ENCODE measurements around the gene PLVAP. TPM values are rescaled to one million over a fixed set of nuclear protein-coding genes. Genes with fewer than 3 reads are reported as not detected.
A peak's percentile ranks its signal among the peaks of the same experiment; 100 is the strongest.

PLVAP gene
- total RNA-seq, 1 donor from 2014 or later = 0.12 TPM

- Mint-ChIP-seq H3K27ac (no peak overlapping the region), H3K27me3 (no peaks in the 10 kb centered on the region), H3K4me3 (ENCODE audit: low read depth) (no peak overlapping the region), H3K36me3 (ENCODE audit: insufficient read depth) (peaks cover 1% of the 10 kb centered on the region), H3K9me3 (ENCODE audit: low read depth) (no peaks in the 10 kb centered on the region), H3K4me1 (ENCODE audit: low read depth) (peaks cover 3% of the 10 kb centered on the region)
- no peak for TF ChIP-seq CTCF (IDR thresholded peaks at IDR 0.05; ENCODE audit: unreplicated experiment)
- DNase-seq (ENCODE audit: low spot score, unreplicated experiment) = no peak
Measured at GRCh38 chr19:17341845-17342244, 35.3 kb downstream of the PLVAP start.

GRCh38 chr19:17341386-17341785 lies 35.8 kb downstream of the PLVAP start:
- no peak overlapping the region for H3K27ac Mint-ChIP-seq
- H3K27me3 Mint-ChIP-seq = no peaks in the 10 kb centered on the region
- TF ChIP-seq CTCF (IDR thresholded peaks at IDR 0.05; ENCODE audit: unreplicated experiment) = no peak
- DNase-seq (ENCODE audit: low spot score, unreplicated experiment) = no peak
- H3K9me3 Mint-ChIP-seq (ENCODE audit: low read depth) = no peaks in the 10 kb centered on the region
- H3K36me3 Mint-ChIP-seq (ENCODE audit: insufficient read depth) = peaks cover 1% of the 10 kb centered on the region
- no peak overlapping the region for H3K4me3 Mint-ChIP-seq (ENCODE audit: low read depth)
- peaks cover 6% of the 10 kb centered on the region for H3K4me1 Mint-ChIP-seq (ENCODE audit: low read depth)

- TF ChIP-seq CTCF (IDR thresholded peaks at IDR 0.05; ENCODE audit: unreplicated experiment) = no peak
- no peak overlapping the region for H3K27ac Mint-ChIP-seq
- H3K36me3 Mint-ChIP-seq (ENCODE audit: insufficient read depth) = peaks cover 1% of the 10 kb centered on the region
- H3K4me1 Mint-ChIP-seq (ENCODE audit: low read depth) = peaks cover 7% of the 10 kb centered on the region
- H3K27me3 Mint-ChIP-seq = no peaks in the 10 kb centered on the region
- DNase-seq (ENCODE audit: low spot score, unreplicated experiment) = no peak
- no peaks in the 10 kb centered on the region for H3K9me3 Mint-ChIP-seq (ENCODE audit: low read depth)
- H3K4me3 Mint-ChIP-seq (ENCODE audit: low read depth) = no peak overlapping the region
Measured at GRCh38 chr19:17340871-17341357, 36.2 kb downstream of the PLVAP start.

GRCh38 chr19:17340302-17340870 lies 36.8 kb downstream of the PLVAP start:
- TF ChIP-seq CTCF (IDR thresholded peaks at IDR 0.05; ENCODE audit: unreplicated experiment) = no peak
- Mint-ChIP-seq H3K27me3 (no peaks in the 10 kb centered on the region), H3K4me3 (ENCODE audit: low read depth) (no peak overlapping the region), H3K9me3 (ENCODE audit: low read depth) (no peaks in the 10 kb centered on the region), H3K36me3 (ENCODE audit: insufficient read depth) (peaks cover 1% of the 10 kb centered on the region), H3K27ac (no peak overlapping the region), H3K4me1 (ENCODE audit: low read depth) (peaks cover 7% of the 10 kb centered on the region)
- no peak for DNase-seq (ENCODE audit: low spot score, unreplicated experiment)

GRCh38 chr19:17339088-17339741 lies 37.9 kb downstream of the PLVAP start:
- DNase-seq (ENCODE audit: low spot score, unreplicated experiment) = no peak
- peaks cover 1% of the 10 kb centered on the region for H3K36me3 Mint-ChIP-seq (ENCODE audit: insufficient read depth)
- peaks cover 7% of the 10 kb centered on the region for H3K4me1 Mint-ChIP-seq (ENCODE audit: low read depth)
- H3K4me3 Mint-ChIP-seq (ENCODE audit: low read depth) = peak overlapping the region; percentile 33
- no peaks in the 10 kb centered on the region for H3K9me3 Mint-ChIP-seq (ENCODE audit: low read depth)
- TF ChIP-seq CTCF (IDR thresholded peaks at IDR 0.05; ENCODE audit: unreplicated experiment) = no peak
- H3K27ac Mint-ChIP-seq = no peak overlapping the region
- no peaks in the 10 kb centered on the region for H3K27me3 Mint-ChIP-seq
